Glutamatergic neuron (in vitro differentiated cells): ENCODE results near the gene CMPK1. TPM values are rescaled to one million over a fixed set of nuclear protein-coding genes. Genes with fewer than 3 reads are reported as not detected.

Source experiments
- DNase-seq: peaks from one replicate; pipeline ENCODE4 v3.0.0; 2022
- H3K27ac Mint-ChIP-seq: one replicate; pipeline ENCODE4 v1.8.0; 2020; ENCODE audit warnings: mild to moderate bottlenecking, mixed read lengths, inconsistent platforms; ENCODE audit not compliant: unreplicated experiment
- H3K27me3 Mint-ChIP-seq: one replicate; pipeline ENCODE4 v1.8.0; 2020; ENCODE audit warnings: mild to moderate bottlenecking, moderate library complexity, mixed read lengths, inconsistent platforms; ENCODE audit not compliant: unreplicated experiment
- H3K36me3 Mint-ChIP-seq: one replicate; pipeline ENCODE4 v1.8.0; 2020; ENCODE audit warnings: mild to moderate bottlenecking, mixed read lengths, inconsistent platforms; ENCODE audit not compliant: unreplicated experiment
- H3K4me1 Mint-ChIP-seq: one replicate; pipeline ENCODE4 v1.8.0; 2020; ENCODE audit warnings: mild to moderate bottlenecking, low read depth, mixed read lengths, inconsistent platforms; ENCODE audit not compliant: unreplicated experiment
- H3K4me3 Mint-ChIP-seq: one replicate; pipeline ENCODE4 v1.8.0; 2020; ENCODE audit warnings: mild to moderate bottlenecking, mixed read lengths, inconsistent platforms; ENCODE audit not compliant: unreplicated experiment
- H3K9me3 Mint-ChIP-seq: one replicate; pipeline ENCODE4 v1.8.0; 2020; ENCODE audit warnings: mild to moderate bottlenecking, moderate library complexity, mixed read lengths, inconsistent platforms; ENCODE audit not compliant: unreplicated experiment
- total RNA-seq: library from RNA; stranded (reverse); fragmentation: NEBNext Ultra II Directional; extraction: Animal tissue kit (Norgen Biotek cat#: 25700); gene quantifications from one replicate; pipeline ENCODE4 v1.2.1, GENCODE V29; 2021; ENCODE audit not compliant: unreplicated experiment
- TF ChIP-seq, protein P1 (sequence below): fragments of 200-600 bp; sonication (generic); IDR thresholded peaks from one replicate; pipeline ENCODE4 v1.5.0; 2021; ENCODE audit not compliant: partially characterized antibody, unreplicated experiment

The CMPK1 gene
- total RNA-seq, 1 donor from 2014 or later, result 60.4 TPM

DNA sequence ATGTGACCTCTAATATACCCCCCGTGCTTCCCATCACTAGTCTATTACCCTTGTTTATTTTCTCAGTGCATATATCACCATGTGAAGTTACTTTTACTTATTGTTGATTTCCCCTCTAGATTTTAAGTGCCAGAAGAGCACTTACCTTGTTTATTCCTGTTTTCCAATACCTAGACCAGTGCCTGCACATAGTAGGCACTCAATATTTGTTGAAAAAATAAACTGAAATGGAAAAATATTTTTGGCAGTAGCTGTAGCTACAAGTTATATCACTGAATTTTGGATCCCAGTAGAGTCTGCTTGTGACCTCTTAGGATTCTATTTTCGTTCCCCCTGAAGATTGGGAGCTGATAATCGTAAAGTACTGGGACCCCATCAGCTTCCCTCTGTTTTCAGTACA, 50.5 kb downstream of the CMPK1 start:
- H3K27ac Mint-ChIP-seq, result no peak overlapping the region
- TF ChIP-seq, protein P1, sequence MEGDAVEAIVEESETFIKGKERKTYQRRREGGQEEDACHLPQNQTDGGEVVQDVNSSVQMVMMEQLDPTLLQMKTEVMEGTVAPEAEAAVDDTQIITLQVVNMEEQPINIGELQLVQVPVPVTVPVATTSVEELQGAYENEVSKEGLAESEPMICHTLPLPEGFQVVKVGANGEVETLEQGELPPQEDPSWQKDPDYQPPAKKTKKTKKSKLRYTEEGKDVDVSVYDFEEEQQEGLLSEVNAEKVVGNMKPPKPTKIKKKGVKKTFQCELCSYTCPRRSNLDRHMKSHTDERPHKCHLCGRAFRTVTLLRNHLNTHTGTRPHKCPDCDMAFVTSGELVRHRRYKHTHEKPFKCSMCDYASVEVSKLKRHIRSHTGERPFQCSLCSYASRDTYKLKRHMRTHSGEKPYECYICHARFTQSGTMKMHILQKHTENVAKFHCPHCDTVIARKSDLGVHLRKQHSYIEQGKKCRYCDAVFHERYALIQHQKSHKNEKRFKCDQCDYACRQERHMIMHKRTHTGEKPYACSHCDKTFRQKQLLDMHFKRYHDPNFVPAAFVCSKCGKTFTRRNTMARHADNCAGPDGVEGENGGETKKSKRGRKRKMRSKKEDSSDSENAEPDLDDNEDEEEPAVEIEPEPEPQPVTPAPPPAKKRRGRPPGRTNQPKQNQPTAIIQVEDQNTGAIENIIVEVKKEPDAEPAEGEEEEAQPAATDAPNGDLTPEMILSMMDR, result no peak
- H3K36me3 Mint-ChIP-seq, result no peaks in the 10 kb centered on the region
- peaks cover 1% of the 10 kb centered on the region for H3K9me3 Mint-ChIP-seq
- DNase-seq, result no peak
- H3K27me3 Mint-ChIP-seq, result peaks cover 7% of the 10 kb centered on the region
- H3K4me1 Mint-ChIP-seq, result peaks cover 8% of the 10 kb centered on the region
- no peak overlapping the region for H3K4me3 Mint-ChIP-seq

DNA sequence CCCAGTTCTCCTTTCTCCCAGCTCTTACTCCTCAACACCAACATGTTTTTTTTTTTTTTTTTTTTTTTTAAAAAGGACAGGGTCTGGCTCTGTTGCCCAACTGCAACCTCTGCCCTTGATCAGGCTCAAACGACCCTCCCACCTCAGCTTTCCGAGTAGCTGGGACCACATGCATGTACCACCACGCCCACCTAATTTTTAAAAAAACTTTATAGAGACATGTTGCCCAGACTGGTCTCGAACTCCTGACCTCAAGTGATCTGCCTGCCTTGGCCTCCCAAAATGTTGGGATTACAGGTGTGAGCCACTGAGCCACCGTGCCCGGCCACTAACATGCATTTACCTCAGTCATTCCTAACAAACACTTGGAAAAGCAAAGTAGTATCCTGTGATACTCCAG, 51.4 kb downstream of the CMPK1 start:
- Mint-ChIP-seq H3K4me3 (no peak overlapping the region), H3K4me1 (peaks cover 3% of the 10 kb centered on the region), H3K27me3 (peaks cover 7% of the 10 kb centered on the region), H3K9me3 (peaks cover 1% of the 10 kb centered on the region), H3K36me3 (no peaks in the 10 kb centered on the region), H3K27ac (no peak overlapping the region)
- TF ChIP-seq, protein P1, result no peak
- DNase-seq, result no peak

DNA sequence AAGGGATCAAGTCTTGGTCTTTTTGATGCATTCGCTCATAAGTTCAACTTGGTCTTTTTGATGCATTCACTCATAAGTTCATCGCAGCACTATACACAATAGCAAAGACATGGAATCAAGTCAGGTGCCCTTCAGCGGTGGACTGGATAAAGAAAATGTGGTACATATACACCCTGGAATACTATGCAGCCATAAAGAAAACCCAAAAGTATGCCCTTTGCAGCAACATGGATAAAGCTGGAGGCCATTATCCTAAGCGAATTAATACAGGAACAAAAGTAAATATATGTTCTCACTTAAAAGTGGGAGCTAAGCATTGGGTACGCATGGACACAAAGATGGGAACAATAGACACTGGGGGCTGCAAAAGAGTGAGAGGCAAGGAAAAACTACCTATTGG, 52.7 kb downstream of the CMPK1 start:
- Mint-ChIP-seq H3K27ac (no peak overlapping the region), H3K36me3 (no peaks in the 10 kb centered on the region), H3K4me1 (peaks cover 3% of the 10 kb centered on the region), H3K27me3 (peaks cover 7% of the 10 kb centered on the region), H3K4me3 (no peak overlapping the region), H3K9me3 (peaks cover 1% of the 10 kb centered on the region)
- TF ChIP-seq, protein P1, result no peak
- DNase-seq, result no peak

DNA sequence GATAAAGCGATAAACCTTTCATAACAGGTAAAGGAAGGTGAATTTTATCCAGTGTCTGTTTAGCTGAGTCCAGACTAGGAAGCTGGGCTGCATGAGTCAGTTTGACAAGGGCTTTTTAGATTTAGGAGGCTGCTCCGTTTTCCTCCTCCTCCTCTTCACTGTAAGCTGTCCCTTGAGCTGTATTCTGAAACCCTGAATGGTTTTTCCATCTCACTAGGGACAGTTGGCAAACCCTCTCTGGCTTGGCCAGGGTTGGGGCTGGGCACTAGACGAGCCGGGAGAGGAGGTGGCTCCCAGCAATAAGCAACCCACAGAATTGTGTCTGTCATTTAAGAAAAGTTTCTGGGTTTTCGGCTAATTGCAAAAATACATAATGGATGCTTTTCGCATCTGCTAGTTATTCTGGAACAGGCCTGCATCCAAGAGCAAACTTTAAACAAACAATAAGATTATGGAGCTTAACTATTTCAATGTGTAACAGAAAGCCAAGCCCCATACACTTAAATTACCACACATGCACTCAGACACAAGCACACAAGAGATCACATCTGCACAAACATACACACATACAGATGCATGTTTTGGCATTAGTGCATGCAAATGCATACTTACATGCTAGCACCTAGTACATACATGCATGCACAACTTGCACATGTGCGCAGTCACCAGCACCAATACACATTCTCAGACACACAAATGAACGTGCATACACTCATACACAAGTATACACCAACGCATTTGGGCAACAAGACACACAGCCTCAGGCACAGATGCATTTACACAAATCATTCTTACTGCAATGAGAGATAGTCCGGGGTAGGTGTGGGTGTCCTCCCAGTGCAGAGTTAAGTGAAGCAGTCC, 54.7 kb downstream of the CMPK1 start:
- no peak for DNase-seq
- Mint-ChIP-seq H3K27ac (no peak overlapping the region), H3K4me1 (peaks cover 3% of the 10 kb centered on the region), H3K9me3 (peaks cover 5% of the 10 kb centered on the region), H3K27me3 (peaks cover 9% of the 10 kb centered on the region), H3K4me3 (no peak overlapping the region), H3K36me3 (no peaks in the 10 kb centered on the region)
- TF ChIP-seq, protein P1, result no peak

DNA sequence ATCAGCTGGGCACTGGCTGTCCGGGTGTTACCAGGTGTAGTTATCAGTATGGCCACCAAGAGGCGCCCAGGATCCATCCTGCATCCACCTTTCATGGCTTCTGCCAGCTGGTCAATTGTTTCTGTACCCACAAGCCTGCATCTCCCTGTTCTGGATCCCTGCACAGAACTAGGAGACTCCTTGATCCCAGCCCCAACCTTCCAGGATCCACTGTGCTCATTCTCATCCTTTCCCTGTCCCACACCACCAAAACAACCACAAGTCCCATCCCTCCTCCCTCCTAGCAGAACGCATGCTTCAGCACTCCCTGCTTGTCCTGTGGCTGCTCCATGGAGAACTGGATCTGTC, 55.3 kb downstream of the CMPK1 start:
- TF ChIP-seq, protein P1, result peak; percentile 74
- H3K4me3 Mint-ChIP-seq, result no peak overlapping the region

More for the DNA sequence above, 55.3 kb downstream of the CMPK1 start:
- Mint-ChIP-seq H3K27me3 (peaks cover 9% of the 10 kb centered on the region), H3K9me3 (peaks cover 5% of the 10 kb centered on the region), H3K4me1 (peaks cover 3% of the 10 kb centered on the region), H3K36me3 (no peaks in the 10 kb centered on the region), H3K27ac (no peak overlapping the region)
- DNase-seq, result peak; percentile 81
